HG03095 (cell line): ENCODE measurements around the gene YY1.
"Not testable (repeated sequence)": the region's sequence is repeated elsewhere in the genome, so short reads cannot be mapped to it uniquely, and the experiment has no call there.

Experiments used
- ATAC-seq: cut with Tn5 transposase; IDR thresholded peaks from one replicate; pipeline ENCODE4 v1.9.1; 2021; ENCODE audit warnings: moderate library complexity; ENCODE audit not compliant: unreplicated experiment

YY1 gene

GRCh38 chr14:100312110-100312876, 73.3 kb downstream of the YY1 start:
- ATAC-seq = not testable (repeated sequence)

GRCh38 chr14:100312877-100313400, 74.0 kb downstream of the YY1 start:
- ATAC-seq = no peak

GRCh38 chr14:100313464-100314230, 74.7 kb downstream of the YY1 start:
- no peak for ATAC-seq

GRCh38 chr14:100314724-100315123, 75.8 kb downstream of the YY1 start:
- no peak for ATAC-seq

GRCh38 chr14:100317389-100317788, 78.4 kb downstream of the YY1 start:
- ATAC-seq = no peak

GRCh38 chr14:100317912-100318808, 79.2 kb downstream of the YY1 start:
- ATAC-seq = peak; percentile 84

GRCh38 chr14:100320157-100320856, 81.4 kb downstream of the YY1 start:
- no peak for ATAC-seq

GRCh38 chr14:100321473-100322137, 82.7 kb downstream of the YY1 start:
- no peak for ATAC-seq

GRCh38 chr14:100322138-100322957, 83.4 kb downstream of the YY1 start:
- no peak for ATAC-seq

- ATAC-seq = no peak
Observed at GRCh38 chr14:100323121-100323941, 84.4 kb downstream of the YY1 start, which contains the start of gene SLC25A47. TSS of gene SLC25A47 (plus strand) at chr14:100323339. CDS start at chr14:100323415, 76 bp downstream.

- ATAC-seq = no peak
Observed at GRCh38 chr14:100323942-100324307, 85.0 kb downstream of the YY1 start.

- no peak for ATAC-seq
Observed at GRCh38 chr14:100325231-100325632, 86.3 kb downstream of the YY1 start.

- no peak for ATAC-seq
Observed at GRCh38 chr14:100325958-100326357, 87.0 kb downstream of the YY1 start.

GRCh38 chr14:100327128-100327527, 88.2 kb downstream of the YY1 start:
- ATAC-seq = no peak

- no peak for ATAC-seq
Observed at GRCh38 chr14:100328495-100329163, 89.7 kb downstream of the YY1 start.

GRCh38 chr14:100329233-100330006, 90.5 kb downstream of the YY1 start:
- ATAC-seq = no peak

GRCh38 chr14:100330007-100330344, 91.0 kb downstream of the YY1 start:
- ATAC-seq = no peak
